Subcutaneous abdominal adipose tissue (tissue), 5 donors: ENCODE measurements around the gene COL5A2.

Experiments
- H3K27ac ChIP-seq: one replicate; pipeline ENCODE4 v1.7.0; 2013; ENCODE audit warnings: low read depth, mild to moderate bottlenecking, inconsistent platforms, low read length, moderate library complexity
- H3K27me3 ChIP-seq, 5 donors: one replicate each; pipeline ENCODE4 v1.7.0; 2013; ENCODE audit warnings: low read length in 5 of 5, inconsistent platforms in 1 of 5; ENCODE audit not compliant: control insufficient read depth in 5 of 5, insufficient read depth in 4 of 5
- H3K36me3 ChIP-seq, 5 donors: one replicate each; pipeline ENCODE4 v1.7.0; 2013; ENCODE audit warnings: low read length in 5 of 5; ENCODE audit not compliant: control insufficient read depth in 5 of 5, insufficient read depth in 5 of 5
- H3K4me1 ChIP-seq, 5 donors: one replicate each; pipeline ENCODE4 v1.7.0; 2013; ENCODE audit warnings: low read length in 5 of 5, mild to moderate bottlenecking in 3 of 5, moderate library complexity in 1 of 5; ENCODE audit not compliant: control insufficient read depth in 5 of 5, insufficient read depth in 5 of 5
- H3K4me3 ChIP-seq, 5 donors: one replicate each; pipeline ENCODE4 v1.7.0; 2013; ENCODE audit warnings: low read length in 5 of 5, low read depth in 1 of 5
- H3K9ac ChIP-seq, 5 donors: one replicate each; pipeline ENCODE4 v1.7.0; 2013; ENCODE audit warnings: low read length in 5 of 5, mild to moderate bottlenecking in 4 of 5, moderate library complexity in 3 of 5
- H3K9me3 ChIP-seq, 5 donors: one replicate each; pipeline ENCODE4 v1.7.0; 2013; ENCODE audit warnings: low read length in 5 of 5; ENCODE audit not compliant: control insufficient read depth in 5 of 5
- donor health status: healthy.
- donor health status: healthy.
- donor health status: healthy.
- donor health status: healthy.
- donor health status: healthy.

The COL5A2 gene

DNA sequence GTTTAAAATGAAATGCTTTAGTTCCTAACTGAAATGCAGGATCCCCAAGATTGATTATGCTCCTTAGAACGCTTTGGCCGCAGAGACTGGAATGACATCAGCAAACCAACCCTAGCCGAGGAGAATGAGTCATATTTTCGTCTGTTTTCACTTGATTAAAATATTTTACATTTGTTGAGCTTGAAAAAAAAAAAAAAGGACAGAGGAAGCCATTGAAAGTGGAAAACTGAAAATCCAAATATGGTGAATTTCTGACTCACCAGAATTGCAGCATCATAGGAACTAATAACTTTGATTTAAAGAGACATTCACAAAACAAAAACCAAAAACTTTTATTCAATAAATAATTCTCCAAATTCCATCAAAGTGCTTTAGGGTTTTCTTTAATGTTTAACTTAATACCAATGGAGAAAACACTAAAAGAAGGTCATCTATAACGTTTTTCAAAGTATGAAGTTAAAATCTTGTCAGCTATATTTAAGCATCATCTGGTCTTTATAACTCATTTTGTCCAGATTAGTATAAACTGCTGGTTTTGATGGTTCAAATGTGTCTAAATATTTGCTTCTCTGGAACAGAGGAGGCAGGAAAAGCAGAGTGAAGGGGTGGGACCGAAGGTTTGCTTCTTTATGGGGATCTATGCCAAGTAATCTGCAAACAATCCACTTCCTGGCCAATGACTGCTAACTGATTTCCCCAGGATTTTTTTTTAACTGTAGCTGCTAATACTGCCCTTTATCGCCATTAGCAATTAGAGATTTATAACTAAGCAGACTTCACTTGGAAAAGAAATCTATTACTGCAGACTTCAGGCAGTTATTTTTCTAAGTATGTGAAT, 30.9 kb upstream of the COL5A2 start:
- H3K9ac ChIP-seq, result peak overlapping the region in 3 of 5 donors; percentile 31 to 82 (median 63)

GRCh38 chr2:189208254-189208653, 28.7 kb upstream of the COL5A2 start:
- H3K4me3 ChIP-seq, result peak overlapping the region in 3 of 5 donors; percentile 7 to 28 (median 10)
- H3K36me3 ChIP-seq, result no peaks in the 10 kb centered on the region
- peaks cover 0 to 32% (median 24%) of the 10 kb centered on the region in 5 donors for H3K4me1 ChIP-seq
- H3K9me3 ChIP-seq, result no peaks in the 10 kb centered on the region
- H3K27ac ChIP-seq, result peak overlapping the region; percentile 97
- peak overlapping the region in 1 of 5 donors; percentile 63 for H3K9ac ChIP-seq
- H3K27me3 ChIP-seq, result no peaks in the 10 kb centered on the region

More for the DNA sequence above, 30.9 kb upstream of the COL5A2 start:
- no peaks in the 10 kb centered on the region for H3K9me3 ChIP-seq
- peak overlapping the region; percentile 14 to 65 (median 47) for H3K4me3 ChIP-seq
- H3K27ac ChIP-seq, result peak overlapping the region; percentile 97
- peaks cover 0 to 32% (median 24%) of the 10 kb centered on the region in 5 donors for H3K4me1 ChIP-seq
- H3K27me3 ChIP-seq, result no peaks in the 10 kb centered on the region
- H3K36me3 ChIP-seq, result no peaks in the 10 kb centered on the region

- peak overlapping the region in 3 of 5 donors; percentile 23 to 40 (median 27) for H3K4me3 ChIP-seq
- no peaks in the 10 kb centered on the region for H3K36me3 ChIP-seq
- peaks cover 0 to 21% (median 16%) of the 10 kb centered on the region in 5 donors for H3K4me1 ChIP-seq
- no peak overlapping the region for H3K9ac ChIP-seq
- no peaks in the 10 kb centered on the region for H3K9me3 ChIP-seq
- no peaks in the 10 kb centered on the region for H3K27me3 ChIP-seq
- peak overlapping the region; percentile 15 for H3K27ac ChIP-seq
Observed at GRCh38 chr2:189204322-189204941, 24.9 kb upstream of the COL5A2 start.

- Histone ChIP-seq H3K4me3 (peak overlapping the region in 1 of 5 donors; percentile 17), H3K36me3 (no peaks in the 10 kb centered on the region), H3K27me3 (no peaks in the 10 kb centered on the region), H3K9me3 (no peaks in the 10 kb centered on the region), H3K9ac (no peak overlapping the region), H3K4me1 (peaks cover 0 to 9% (median 6%) of the 10 kb centered on the region in 5 donors), H3K27ac (no peak overlapping the region)
Observed at GRCh38 chr2:189203177-189203799, 23.7 kb upstream of the COL5A2 start.

GRCh38 chr2:189199797-189200196, 20.2 kb upstream of the COL5A2 start:
- H3K4me1 ChIP-seq, result no peaks in the 10 kb centered on the region
- H3K9ac ChIP-seq, result no peak overlapping the region
- H3K9me3 ChIP-seq, result no peaks in the 10 kb centered on the region
- no peaks in the 10 kb centered on the region for H3K27me3 ChIP-seq
- no peak overlapping the region for H3K4me3 ChIP-seq
- no peak overlapping the region for H3K27ac ChIP-seq
- no peaks in the 10 kb centered on the region for H3K36me3 ChIP-seq

DNA sequence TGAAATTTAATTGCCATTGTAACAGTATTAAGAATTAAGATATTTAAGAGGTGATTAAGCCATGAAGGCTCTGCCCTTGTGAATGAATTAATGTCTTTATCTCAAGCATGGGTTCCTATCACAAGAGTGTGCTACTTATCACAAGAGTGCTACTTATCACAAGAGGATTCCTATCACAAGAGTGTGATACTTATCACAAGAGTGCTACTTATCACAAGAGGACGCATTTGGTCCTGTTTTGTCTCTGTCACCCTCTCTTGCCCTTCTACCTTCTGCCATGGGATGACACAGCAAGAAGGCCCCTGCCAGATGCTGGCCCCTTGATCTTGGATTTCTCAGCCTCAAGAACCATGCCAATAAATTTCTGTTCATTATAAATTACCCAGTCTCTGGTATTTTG, 13.2 kb upstream of the COL5A2 start:
- no peaks in the 10 kb centered on the region for H3K27me3 ChIP-seq
- H3K4me1 ChIP-seq, result no peaks in the 10 kb centered on the region
- H3K27ac ChIP-seq, result no peak overlapping the region
- H3K9ac ChIP-seq, result no peak overlapping the region
- H3K9me3 ChIP-seq, result no peaks in the 10 kb centered on the region
- no peaks in the 10 kb centered on the region for H3K36me3 ChIP-seq
- no peak overlapping the region for H3K4me3 ChIP-seq

- Histone ChIP-seq H3K27ac (no peak overlapping the region), H3K4me1 (no peaks in the 10 kb centered on the region), H3K27me3 (no peaks in the 10 kb centered on the region), H3K36me3 (no peaks in the 10 kb centered on the region), H3K9me3 (no peaks in the 10 kb centered on the region), H3K9ac (no peak overlapping the region), H3K4me3 (no peak overlapping the region)
Observed at GRCh38 chr2:189191766-189192165, 12.2 kb upstream of the COL5A2 start.

DNA sequence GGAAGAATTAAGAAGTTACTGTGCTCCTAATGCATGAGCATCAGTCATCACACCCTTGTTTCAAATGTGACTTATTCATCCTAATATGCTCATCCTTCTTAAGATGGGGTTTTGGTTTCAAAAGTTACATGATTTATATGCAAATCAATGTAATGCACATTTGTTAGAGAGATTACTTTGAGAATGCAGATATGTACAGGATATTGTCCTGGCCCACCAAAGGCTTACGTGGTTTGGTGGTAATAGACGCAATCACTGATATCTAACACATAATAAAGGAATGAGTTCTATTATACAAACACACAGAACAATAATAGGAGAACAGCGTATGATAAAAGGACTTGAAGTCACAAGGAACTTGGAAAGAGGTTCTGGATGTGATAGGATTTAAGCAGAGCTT, 11.1 kb upstream of the COL5A2 start:
- Histone ChIP-seq H3K9me3 (no peaks in the 10 kb centered on the region), H3K36me3 (no peaks in the 10 kb centered on the region), H3K4me1 (no peaks in the 10 kb centered on the region), H3K27me3 (no peaks in the 10 kb centered on the region), H3K9ac (no peak overlapping the region), H3K27ac (no peak overlapping the region), H3K4me3 (no peak overlapping the region)

DNA sequence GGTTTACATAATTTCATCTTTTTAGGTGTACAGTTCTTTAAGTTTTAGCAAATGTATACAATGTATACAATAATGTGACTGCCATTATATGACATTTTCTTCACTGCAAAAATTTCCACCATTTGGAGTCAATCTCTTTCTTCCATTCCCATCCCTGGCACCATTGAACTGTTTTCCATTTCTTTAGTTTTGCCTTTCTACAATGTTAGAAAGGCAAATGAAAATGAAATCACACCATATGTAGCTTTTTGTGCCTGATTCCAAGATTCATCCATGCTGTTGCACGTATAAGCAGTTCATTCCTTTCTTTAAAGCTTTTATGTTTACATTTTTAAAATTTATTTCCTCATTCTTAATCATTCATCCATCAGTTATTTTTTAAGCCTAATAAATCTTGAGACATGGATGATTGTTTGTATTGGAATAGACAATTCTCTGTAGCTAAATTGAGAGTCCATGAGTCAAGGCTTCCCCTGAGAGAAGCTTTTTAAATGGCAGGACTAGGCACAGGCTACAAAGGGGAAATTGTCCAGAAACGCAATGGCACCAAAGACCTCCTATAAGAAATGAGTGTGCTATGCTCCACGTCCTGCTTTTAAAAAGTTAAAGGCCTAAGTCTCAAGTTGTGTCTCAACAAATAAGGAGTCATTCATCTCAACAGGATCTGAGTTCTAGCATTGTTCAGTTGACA, 8.7 kb upstream of the COL5A2 start:
- H3K4me1 ChIP-seq, result no peaks in the 10 kb centered on the region
- H3K36me3 ChIP-seq, result no peaks in the 10 kb centered on the region
- H3K27me3 ChIP-seq, result no peaks in the 10 kb centered on the region
- no peak overlapping the region for H3K4me3 ChIP-seq
- no peak overlapping the region for H3K9ac ChIP-seq
- no peaks in the 10 kb centered on the region for H3K9me3 ChIP-seq
- H3K27ac ChIP-seq, result no peak overlapping the region
